HepG2 (cell line): Measurements from ENCODE around the gene SEBOX. TPM values are rescaled to one million over a fixed set of nuclear protein-coding genes. Genes with fewer than 3 reads are reported as not detected.

Experiments
- EZH2 ChIP-seq: conservative IDR thresholded peaks from 2 replicates; pipeline ENCODE4 v1.6.1; 2012; ENCODE audit warnings: mild to moderate bottlenecking, low read depth, low read length, moderate library complexity
- FIP1L1 ChIP-seq: fragments of 200-400 bp; formaldehyde crosslinking; IDR thresholded peaks from 2 replicates; pipeline ENCODE4 v1.6.1; 2018; ENCODE audit warnings: low read depth, mild to moderate bottlenecking, low read length, moderate library complexity, borderline replicate concordance; ENCODE audit not compliant: insufficient read depth
- FUBP1 ChIP-seq: sonication (generic); formaldehyde crosslinking; IDR thresholded peaks from 2 replicates; pipeline ENCODE4 v1.5.1; 2020; ENCODE audit warnings: missing genetic modification reagents, mild to moderate bottlenecking, borderline replicate concordance
- MEIS1 ChIP-seq: sonication (generic); formaldehyde crosslinking; IDR thresholded peaks from 2 replicates; pipeline ENCODE4 v1.9.0; 2021; ENCODE audit warnings: mild to moderate bottlenecking, missing genetic modification reagents, moderate library complexity, borderline replicate concordance
- RNF219 ChIP-seq: sonication (generic); formaldehyde crosslinking; IDR thresholded peaks from 2 replicates; pipeline ENCODE4 v1.5.0; 2020; ENCODE audit warnings: mild to moderate bottlenecking, missing genetic modification reagents
- SMAD1 ChIP-seq: sonication (generic); formaldehyde crosslinking; IDR thresholded peaks from 2 replicates; pipeline ENCODE4 v1.4.0; 2020; ENCODE audit warnings: missing genetic modification reagents, low read depth, mild to moderate bottlenecking, borderline replicate concordance
- SSRP1 ChIP-seq: IDR thresholded peaks from 2 replicates; pipeline ENCODE4 v1.6.1; 2016; ENCODE audit warnings: control low read depth
- TBL1XR1 ChIP-seq: fragments of 150-350 bp; IDR thresholded peaks from 2 replicates; pipeline ENCODE4 v1.6.1; 2014; ENCODE audit warnings: borderline replicate concordance, low read length; ENCODE audit not compliant: partially characterized antibody
- ZGPAT ChIP-seq: IDR thresholded peaks from 2 replicates; pipeline ENCODE4 v1.6.1; 2016; ENCODE audit warnings: mild to moderate bottlenecking
- ZNF343 ChIP-seq: sonication (generic); formaldehyde crosslinking; IDR thresholded peaks from 2 replicates; pipeline ENCODE4 v1.4.0; 2020; ENCODE audit warnings: mild to moderate bottlenecking, missing genetic modification reagents
- ZNF609 ChIP-seq: sonication (generic); formaldehyde crosslinking; IDR thresholded peaks from 2 replicates; pipeline ENCODE4 v1.4.0; 2020; ENCODE audit warnings: mild to moderate bottlenecking, missing genetic modification reagents, borderline replicate concordance
- ZNF619 ChIP-seq: sonication (generic); formaldehyde crosslinking; IDR thresholded peaks from 2 replicates; pipeline ENCODE4 v1.4.0; 2020; ENCODE audit warnings: mild to moderate bottlenecking, missing genetic modification reagents
- ZNF674 ChIP-seq: sonication (generic); formaldehyde crosslinking; IDR thresholded peaks from 2 replicates; pipeline ENCODE4 v1.5.0; 2020; ENCODE audit warnings: low read depth, mild to moderate bottlenecking, missing genetic modification reagents
- polyA plus RNA-seq, 8 experiments: library from polyadenylated mRNA; depleted of rRNA in 3 of 8; stranded (reverse) in 7 of 8; unstranded in 1 of 8; fragments of >200 nt; fragmentation: Illumina TruSeq in 4 of 8; extraction: Trizol in 4 of 8; gene quantifications; 2 replicates each; pipeline versions ENCODE4 v1.2.1 to v1.2.3, GENCODE V29; 2011 to 2016; ENCODE audit warnings: low read depth in 4 of 8, missing spikeins in 1 of 8, mixed read lengths in 1 of 8; ENCODE audit not compliant: insufficient read depth in 1 of 8
- total RNA-seq, 5 experiments: library from RNA; depleted of rRNA; stranded (reverse); fragments of >200 nt; fragmentation: Illumina TruSeq; extraction: Trizol; gene quantifications; 2 replicates each; pipeline ENCODE4 v1.2.3, GENCODE V29; 2016; ENCODE audit warnings: low read depth in 1 of 5
- TF ChIP-seq, protein P1 (sequence below), 2 experiments: sonication (generic) in 1 of 2; formaldehyde crosslinking in 1 of 2; IDR thresholded peaks; 2 replicates each; pipeline versions ENCODE4 v1.4.0 to v1.6.1; 2016 to 2020; ENCODE audit warnings: borderline replicate concordance in 1 of 2, low read depth in 1 of 2, mild to moderate bottlenecking in 1 of 2, missing genetic modification reagents in 1 of 2

Gene SEBOX
- total and polyA plus RNA-seq, 2 of the 13 experiments (the other 11 are each of a cell fraction or from before 2014, with no cell fraction given): not detected

DNA sequence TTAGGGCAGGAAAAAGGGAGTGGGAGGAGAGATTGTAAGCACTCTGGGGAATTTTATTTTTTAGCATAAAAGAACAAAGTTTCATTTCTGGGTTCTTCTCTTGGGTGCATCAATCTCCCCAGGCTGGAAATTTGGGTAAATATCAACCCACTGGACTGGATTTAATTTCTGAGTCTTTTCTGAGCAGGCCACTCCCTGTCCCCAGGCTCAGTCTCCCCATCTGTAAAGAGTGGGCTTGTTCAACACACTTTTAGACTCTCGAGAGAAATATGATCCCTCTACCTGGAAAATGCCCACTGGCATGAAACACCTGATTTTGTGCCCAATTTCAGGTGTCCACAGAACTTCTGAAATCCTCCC, 5.7 kb upstream of the SEBOX start (continued):
- TF ChIP-seq ZNF609 (CRISPR knock-in tag) (no peak), FIP1L1 (no peak), ZGPAT (CRISPR knock-in tag) (no peak), SSRP1 (CRISPR knock-in tag) (peak; percentile 49; the same call in 1 of the 2 replicates), FUBP1 (CRISPR knock-in tag) (no peak), SMAD1 (CRISPR knock-in tag) (no peak), RNF219 (CRISPR knock-in tag) (no peak), ZNF619 (CRISPR knock-in tag) (no peak), ZNF343 (CRISPR knock-in tag) (no peak), ZNF674 (CRISPR knock-in tag) (no peak), TBL1XR1 (no peak), MEIS1 (CRISPR knock-in tag) (no peak), EZH2 (no peak)
- TF ChIP-seq, protein P1, sequence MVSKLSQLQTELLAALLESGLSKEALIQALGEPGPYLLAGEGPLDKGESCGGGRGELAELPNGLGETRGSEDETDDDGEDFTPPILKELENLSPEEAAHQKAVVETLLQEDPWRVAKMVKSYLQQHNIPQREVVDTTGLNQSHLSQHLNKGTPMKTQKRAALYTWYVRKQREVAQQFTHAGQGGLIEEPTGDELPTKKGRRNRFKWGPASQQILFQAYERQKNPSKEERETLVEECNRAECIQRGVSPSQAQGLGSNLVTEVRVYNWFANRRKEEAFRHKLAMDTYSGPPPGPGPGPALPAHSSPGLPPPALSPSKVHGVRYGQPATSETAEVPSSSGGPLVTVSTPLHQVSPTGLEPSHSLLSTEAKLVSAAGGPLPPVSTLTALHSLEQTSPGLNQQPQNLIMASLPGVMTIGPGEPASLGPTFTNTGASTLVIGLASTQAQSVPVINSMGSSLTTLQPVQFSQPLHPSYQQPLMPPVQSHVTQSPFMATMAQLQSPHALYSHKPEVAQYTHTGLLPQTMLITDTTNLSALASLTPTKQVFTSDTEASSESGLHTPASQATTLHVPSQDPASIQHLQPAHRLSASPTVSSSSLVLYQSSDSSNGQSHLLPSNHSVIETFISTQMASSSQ (IDR thresholded peaks at IDR 0.05; ENCODE audit: low read depth): 0 out of 2 replicates have a peak, but pooled peaks have one; percentile 9
- TF ChIP-seq, protein P1 (CRISPR knock-in tag; IDR thresholded peaks at IDR 0.05; ENCODE audit: borderline replicate concordance): no peak
